ENCODE measurements around the gene DLX6.
"Not testable (repeated sequence)": the region's sequence is repeated elsewhere in the genome, so short reads cannot be mapped to it uniquely, and the experiment has no call there.

Gene DLX6

GRCh38 chr7:97024209-97025129 lies 19.1 kb downstream of the DLX6 start, which contains the start of gene DLX5:
TSS of gene DLX5 (minus strand) at chr7:97024831. CDS start at chr7:97024623, 208 bp downstream.
- DNase-seq (ENCODE audit: low read depth): no peak

GRCh38 chr7:97025130-97025499 lies 19.8 kb downstream of the DLX6 start:
- DNase-seq (ENCODE audit: low read depth): no peak

DNA sequence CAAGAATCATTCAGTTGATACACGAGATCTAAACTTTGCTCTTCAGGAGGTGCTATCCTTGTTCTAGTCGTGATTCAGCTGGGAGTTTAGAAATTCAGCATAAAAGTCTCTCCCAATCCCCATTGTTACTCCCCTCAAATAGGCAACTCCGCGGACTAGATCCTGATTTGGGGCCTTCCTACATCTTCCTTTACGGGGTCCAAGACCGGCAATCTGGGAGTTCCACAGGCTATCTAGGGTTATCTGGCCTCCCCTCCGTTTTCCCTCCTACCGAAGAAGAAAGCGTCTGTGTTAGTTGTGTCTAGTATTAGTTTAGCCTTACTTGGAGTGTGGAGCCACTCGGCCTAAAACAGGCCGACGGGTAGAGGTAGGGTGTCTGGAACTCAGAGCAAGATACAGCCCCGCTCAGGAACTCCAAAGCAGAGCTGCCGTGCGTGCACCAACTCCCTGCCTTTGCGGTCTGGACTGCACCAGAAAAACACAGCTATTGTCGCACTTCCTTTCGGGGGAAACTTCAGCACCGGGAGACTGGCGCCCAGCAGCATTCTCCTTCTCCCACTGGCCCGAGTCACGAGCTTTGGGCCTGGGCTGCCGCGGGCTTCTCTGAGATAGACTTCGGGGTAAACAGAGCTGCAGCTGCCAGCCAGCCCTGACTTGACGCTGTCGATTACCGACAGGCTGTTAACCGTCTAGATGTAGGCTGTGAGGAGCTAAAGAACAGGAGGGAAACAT lies 20.8 kb downstream of the DLX6 start:
- DNase-seq (ENCODE audit: low read depth): no peak

- DNase-seq (ENCODE audit: low read depth): no peak
These were observed 21.5 kb downstream of the DLX6 start for GRCh38 chr7:97026715-97027426.

GRCh38 chr7:97027427-97028234 lies 22.3 kb downstream of the DLX6 start:
- DNase-seq (ENCODE audit: low read depth): peak; percentile 33

- not testable (repeated sequence) for DNase-seq (ENCODE audit: low read depth)
These were observed 29.0 kb downstream of the DLX6 start for GRCh38 chr7:97034213-97034852.

DNA sequence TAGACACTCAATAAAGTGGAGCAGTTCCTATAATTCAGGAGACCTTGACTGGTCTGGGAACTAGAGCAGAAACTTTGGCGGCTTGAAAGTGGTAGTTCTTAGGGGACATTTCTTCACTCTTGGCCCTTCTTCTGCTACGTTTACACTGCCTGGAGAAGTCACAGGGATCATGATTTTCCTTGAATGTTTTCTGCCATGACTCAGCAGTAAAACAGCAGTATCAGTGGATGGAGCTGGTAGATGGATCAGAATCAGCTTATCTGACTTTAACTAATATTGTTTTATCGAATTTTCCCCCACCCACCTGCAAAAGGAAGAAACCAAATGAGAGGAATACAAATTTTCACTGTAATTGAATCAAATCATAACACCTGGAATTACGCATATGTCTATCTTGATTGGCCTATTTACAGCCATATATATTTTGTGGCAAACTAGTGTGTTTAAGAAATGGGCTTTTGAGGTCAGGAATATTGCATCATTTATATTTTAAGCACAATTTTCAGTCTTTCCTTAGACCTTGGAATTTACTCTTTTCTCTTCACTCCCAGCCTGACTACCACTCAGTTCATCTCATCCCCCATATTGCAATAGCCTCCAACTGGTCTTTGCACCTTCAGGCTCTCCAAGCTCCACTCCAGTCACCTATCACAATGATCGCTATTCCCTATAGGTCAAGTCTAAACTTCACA lies 34.2 kb downstream of the DLX6 start:
- DNase-seq (ENCODE audit: low read depth): no peak

DNA sequence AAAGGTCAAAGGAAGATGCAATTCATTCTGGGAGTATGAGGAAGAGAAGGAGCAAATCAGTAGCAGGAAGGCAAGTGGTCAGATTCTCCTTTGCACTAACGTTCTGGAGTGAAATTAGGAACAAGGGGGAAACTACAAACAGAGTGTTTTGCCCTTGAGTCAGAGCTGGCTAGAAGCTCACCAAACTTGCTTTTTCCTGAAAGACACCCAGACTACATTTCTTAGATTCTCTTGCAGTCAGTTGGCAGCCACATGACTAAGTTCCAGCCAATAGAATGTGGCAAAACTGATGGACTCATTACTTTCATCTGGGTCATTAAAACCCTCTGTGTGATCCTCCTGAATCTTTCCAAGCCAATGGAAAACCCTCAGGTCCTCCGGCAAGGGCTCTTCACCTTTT lies 37.9 kb downstream of the DLX6 start:
- DNase-seq (ENCODE audit: low read depth): no peak
